B cell (primary cell): ENCODE data around the gene GABRQ.

ENCODE experiments used
- CTCF ChIP-seq: fragments of 200-600 bp; IDR thresholded peaks from one replicate; pipeline ENCODE4 v1.8.0; 2022; ENCODE audit warnings: antibody characterized with exemption, mild to moderate bottlenecking
- EZH2 ChIP-seq: IDR thresholded peaks from 2 replicates; pipeline ENCODE4 v1.6.1; 2012; ENCODE audit warnings: borderline replicate concordance, low read depth, mild to moderate bottlenecking, moderate library complexity, low read length; ENCODE audit not compliant: insufficient read depth, poor library complexity, severe bottlenecking

- no peak for TF ChIP-seq CTCF
- TF ChIP-seq EZH2, result no peak
These were observed 20.6 kb downstream of the GABRQ start for GRCh38 chrX:152658302-152658701.
